Measurements from ENCODE around the gene RDX.
"Not testable (repeated sequence)": the region's sequence is repeated elsewhere in the genome, so short reads cannot be mapped to it uniquely, and the experiment has no call there.

Gene RDX

DNA sequence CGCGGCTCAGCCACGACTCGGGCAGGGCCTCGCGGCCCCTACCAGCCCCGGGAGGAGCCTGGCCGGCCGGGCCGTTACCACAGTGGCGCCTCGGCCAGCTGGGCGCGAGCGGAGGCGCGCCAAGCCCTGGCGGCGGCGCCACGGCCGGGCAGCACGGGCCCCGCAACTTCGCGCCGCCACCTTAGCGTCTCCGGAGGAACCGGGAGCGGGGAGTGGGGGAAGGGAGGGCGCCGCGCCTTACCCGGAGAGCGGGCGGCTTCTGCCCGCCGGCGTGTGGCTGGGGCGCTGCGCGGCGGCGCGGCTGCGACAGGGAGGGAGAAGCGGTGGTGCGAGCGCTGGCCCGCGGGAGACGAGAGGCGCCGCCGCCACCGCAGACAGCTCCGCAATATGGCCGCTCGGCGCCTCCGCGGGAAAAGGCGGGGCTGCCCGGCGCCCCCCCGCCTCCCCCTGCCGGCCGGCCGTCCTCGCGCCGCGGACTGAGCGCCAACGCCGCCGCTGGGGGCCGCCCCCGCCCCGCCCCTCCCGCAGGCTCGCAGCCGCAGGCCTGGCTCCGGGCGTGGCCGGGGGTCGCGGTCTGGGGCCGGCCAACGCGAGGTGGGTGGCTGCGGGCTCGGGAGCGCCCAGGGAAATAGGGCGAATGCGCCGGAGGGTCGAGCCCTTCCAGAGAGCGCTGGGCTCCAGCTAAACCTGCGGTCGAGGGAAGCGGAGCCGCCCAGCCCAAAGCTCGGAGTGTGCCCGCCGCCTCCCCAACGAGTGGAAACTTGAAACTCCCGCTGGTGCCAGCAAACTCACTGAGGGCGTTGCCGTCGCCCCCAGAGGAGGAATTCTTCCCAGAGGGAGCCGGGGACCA, at the start of gene RDX:
Gene RDX, minus strand, starts transcription at position 389 of the 850 bp plus-strand sequence. CDS start 16,922 bp downstream, outside the sequence.
- peak; percentile 45 for DNase-seq

DNA sequence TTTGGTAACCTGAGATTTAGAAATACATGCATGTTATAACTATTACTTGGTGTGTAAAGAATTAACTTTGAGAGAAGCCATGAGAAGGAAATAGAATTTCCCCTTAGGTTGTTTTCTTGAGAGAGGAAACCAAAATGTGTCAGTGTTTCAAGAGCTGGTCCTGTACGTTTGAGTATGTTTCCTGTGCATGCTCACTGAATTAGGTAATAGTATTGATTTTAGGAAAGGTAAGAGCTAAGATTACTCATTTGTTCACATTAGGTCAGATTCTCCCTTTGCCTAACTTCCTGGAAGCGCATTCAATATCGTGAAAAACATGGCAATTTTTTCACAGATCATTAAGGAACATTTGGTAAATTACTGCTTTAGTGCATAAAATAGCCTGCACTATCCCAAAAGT, 49.3 kb upstream of the RDX start:
- no peak for DNase-seq

DNA sequence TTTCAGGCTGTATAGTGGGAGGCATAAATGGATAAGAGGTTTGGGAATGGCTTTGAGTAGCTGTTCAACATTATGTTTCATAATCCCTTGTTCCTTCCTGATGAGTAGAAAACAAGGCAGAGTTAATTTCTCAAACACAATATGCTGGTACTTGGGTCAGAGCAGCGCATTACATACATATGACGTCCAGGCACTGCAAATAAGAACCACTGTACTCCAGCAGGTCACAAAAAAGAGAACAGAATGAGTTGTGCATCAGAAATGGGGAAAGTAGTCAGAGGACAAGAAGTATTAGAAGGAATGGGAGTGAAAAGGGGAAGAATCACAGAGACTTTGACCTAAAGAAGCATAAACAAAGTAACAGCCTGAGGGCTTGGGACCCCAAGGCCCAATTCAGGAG, 44.0 kb upstream of the RDX start:
- no peak for DNase-seq

DNA sequence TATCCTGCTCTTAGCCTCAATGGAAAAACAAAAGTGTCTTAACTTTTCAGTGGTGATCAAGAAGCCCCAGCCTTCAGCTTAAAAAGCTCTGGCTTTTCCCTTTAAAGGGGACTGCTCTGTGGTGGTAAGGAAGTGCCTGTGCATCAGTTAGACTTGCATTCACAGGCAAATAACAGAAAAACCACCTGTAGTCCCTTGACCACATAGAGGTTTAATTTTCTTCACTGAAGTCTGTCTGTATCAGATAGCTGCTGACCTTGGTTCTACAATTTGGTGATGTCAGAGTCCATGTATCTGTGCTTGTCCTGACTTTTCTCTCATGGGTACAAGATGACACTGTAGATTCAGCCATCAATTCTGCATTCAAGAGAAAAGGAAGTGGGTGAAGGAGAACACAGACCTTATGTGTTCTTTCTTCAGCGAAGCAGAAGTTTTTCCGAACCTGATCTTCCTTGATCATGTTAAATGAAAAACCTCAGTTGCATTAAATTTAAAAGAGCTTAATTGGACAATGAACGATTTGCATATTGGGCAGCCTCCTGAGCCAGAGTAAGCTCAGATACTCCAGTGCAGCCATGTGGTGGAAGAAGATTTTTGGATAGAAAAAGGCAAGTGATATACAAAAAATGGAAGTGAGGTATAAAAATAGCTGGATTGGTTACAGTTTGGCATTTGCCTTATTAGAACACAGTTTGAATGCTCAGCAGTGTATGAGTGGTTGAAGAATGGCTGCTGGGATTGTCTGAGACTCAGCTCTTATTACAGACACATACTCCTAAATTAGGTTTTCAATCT, 43.2 kb upstream of the RDX start:
- no peak for DNase-seq

DNA sequence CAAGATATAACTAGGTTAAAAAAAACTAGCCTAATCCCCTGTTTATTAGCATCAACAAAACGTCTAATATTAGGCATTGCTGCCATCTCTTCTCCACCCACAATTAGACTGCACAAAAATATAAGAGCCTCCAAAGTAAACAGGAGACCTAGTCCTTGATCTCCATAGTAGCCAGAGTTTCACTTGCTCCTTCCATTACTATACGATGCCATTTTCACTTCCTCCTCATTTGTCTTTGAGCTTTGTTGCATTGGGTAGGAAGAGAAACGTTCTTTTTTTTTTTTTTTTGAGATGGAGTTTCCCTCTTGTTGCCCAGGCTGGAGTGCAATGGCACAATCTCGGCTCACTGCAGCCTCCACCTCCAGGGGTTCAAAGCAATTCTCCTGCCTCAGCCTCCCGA, 42.3 kb upstream of the RDX start:
- DNase-seq = no peak

DNA sequence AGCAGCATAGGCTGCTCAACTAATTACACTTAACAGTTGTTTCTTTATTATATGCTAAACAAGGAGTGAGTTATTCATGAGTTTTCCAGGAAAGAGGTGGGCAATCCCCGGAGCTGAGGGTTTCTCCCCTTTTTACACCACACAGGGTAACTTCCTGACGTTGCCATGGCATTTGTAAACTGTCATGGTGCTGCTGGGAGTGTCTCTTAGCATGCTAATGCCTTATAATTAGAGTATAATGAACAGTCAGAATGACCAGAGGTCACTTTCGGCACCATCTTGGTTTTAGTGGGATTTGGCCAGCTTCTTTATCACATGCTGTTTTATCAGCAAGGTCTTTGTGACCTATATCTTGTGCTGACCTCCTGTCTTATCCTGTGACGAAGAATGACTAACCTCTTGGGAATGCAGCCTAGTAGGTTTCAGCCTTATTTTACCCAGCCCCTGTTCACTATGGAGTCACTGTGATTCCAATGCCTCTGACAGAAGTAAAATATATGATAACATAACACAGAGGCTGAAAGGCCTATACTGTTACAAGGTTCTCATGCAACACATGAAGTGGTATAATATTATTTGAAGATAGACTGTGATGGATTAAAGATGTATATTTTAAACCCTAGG, 41.3 kb upstream of the RDX start:
- DNase-seq = no peak

DNA sequence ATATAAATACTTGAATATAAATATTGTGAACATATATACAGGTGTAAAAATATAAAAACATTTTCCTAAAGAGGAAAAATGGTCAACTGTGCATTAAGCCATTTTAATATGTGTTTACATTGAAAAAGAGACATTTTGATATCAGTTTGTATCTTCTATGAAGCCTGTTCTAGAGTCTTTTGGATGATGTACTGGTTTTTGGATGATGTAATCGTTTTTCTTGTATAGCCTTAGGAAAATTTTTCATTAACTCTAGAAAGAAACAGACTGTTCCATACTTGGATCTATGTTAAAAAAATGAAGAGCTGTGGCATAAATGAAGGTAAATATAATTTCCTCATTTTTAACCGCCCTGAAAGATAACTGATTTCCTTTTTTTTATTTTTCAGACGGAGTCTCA, 39.6 kb upstream of the RDX start:
- no peak for DNase-seq

DNA sequence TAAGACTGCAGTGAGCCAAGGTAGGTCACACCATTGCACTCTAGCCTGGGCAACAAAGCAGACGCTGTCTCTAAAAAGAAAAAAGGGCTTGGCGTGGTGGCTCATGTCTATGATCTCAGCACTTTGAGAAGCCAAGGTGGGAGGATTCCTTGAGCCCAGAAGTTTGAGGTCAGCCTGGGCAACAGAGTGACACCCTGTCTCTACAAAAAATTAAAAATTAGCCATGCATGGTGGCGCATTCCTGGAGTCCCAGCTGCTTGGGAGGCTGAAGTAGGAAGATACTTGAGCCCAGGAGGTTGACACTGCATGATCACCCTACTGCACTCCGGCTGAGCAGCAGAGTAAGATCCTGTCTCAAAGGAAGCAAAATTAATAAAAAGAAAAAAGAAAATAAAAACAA, 38.9 kb upstream of the RDX start:
- DNase-seq = no peak

DNA sequence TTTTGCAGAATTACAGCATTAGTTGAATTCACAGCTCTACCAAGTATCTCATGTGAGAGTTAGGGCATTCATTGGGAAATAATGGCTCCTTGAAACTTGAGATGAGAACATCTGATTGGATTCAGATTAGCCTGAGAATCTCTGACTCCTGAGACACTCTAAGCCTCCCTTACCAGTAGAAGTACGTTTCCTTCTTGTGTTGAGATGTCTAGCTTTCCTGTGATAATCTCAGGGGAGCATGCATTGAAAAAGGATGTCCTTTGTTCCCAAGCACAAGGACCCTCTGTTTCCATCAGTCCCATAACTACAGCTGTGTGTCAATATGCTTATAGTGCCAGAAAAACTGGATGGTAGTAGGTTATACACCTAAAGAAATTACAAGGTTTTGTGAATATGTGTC, 35.2 kb upstream of the RDX start:
- no peak for DNase-seq

DNA sequence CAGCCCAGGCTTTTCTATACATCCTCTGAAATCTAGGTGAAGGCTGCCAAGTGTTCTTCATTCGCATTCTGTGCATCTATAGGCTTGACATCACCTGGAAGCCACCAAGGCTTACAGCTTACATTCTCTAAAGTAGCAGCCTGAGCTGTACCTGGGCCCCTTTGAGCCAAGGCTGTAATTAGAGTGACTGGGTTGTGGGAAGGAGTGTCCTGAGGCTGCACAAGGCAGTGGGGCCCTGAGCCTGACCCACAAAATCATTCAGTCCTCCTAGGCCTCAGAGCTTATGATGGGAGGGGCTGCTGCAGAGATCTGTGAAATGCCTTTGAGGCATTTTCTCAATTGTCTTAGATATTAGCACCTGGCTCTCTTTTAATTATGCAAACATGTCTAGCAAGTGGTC, 33.0 kb upstream of the RDX start:
- no peak for DNase-seq

DNA sequence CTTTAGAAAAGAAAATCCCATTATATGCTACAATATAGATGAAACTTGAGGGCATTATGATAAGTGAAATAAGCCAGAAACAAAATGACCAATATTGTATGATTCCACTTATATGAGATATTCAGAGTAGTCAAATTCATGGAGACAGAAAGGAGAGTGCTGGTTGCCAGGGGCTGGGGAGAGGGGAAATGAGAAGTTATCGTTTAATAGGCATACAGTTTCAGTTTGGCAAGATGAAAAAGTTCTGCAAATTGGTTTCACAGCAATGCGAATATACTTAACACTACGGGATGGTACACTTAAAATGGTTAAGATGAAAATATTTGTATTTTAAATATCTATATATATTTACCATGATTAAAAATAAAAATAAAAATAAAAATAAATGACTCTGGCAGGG, 31.1 kb upstream of the RDX start:
- no peak for DNase-seq

DNA sequence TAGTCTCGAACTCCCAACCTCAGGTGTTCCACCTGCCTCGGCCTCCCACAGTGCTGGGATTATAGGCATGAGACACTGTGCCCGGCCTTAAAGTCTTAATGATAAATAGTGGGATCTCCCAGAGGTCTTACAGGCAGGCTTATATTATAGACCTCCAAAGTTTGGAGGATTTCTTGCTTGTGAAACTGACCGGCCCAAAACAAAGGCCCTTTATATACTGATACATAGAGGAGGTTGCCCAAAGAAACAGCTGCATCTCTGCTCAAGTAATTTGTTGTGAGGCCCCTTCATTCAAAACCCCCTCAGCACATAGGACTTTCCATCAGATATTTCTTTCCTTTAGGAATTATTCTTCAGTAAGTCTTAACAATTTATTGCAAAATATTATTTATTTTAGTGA, 27.4 kb upstream of the RDX start:
- DNase-seq = no peak

DNA sequence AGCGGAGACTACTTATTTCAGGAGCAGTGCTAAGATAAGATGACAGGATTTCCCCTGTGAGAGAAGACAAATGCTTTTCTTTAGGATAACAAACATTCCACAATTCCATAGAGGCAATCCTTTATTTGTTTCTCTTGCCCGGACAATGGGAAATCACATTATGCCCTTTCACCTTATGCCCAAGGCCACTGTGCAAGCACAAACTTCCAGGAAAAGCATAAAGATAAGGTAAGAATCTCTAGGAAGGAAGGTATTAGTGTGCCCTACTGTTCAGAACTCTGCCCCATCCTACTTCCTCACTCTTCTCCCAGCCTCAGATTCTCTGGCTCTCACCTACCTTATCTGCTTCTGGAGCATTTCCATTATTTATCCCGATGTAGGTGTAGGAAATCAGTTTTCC, 23.1 kb upstream of the RDX start:
- DNase-seq = no peak

DNA sequence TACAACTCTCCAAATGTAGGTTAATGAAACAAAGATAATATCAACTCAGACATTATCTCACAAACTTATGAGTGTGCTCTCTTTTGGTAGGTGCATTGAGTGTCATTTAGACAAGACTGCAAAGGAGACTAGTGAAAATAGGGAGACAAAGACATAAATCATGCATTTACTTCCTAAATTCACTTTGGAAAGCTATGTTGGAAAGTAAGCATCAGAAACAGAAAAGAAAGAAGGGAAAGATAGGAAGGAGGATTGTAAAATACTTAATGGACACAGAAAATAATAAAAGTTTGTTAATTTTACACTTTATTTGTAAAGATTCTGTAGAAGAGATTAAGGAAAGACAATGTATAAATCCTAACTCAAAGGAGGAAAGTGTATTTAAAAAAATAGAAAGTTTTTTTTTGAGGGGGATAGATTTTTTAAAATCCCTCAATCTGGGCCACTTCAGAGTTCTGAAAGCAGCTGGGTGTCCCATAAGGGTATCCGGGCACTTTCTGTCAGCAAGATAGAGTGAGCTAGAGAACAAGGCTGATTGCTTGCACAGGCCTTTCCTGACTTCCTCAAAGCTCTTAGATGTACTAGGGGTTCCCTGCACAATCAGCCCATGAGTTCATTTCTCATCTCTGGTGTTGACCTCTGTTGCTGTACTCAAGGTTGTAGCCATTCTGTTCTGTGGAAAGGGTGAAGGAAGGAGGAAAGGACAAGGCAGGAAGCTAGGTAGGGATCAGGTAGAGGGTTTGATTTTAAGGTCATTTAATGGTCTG, 22.4 kb upstream of the RDX start:
- no peak for DNase-seq

DNA sequence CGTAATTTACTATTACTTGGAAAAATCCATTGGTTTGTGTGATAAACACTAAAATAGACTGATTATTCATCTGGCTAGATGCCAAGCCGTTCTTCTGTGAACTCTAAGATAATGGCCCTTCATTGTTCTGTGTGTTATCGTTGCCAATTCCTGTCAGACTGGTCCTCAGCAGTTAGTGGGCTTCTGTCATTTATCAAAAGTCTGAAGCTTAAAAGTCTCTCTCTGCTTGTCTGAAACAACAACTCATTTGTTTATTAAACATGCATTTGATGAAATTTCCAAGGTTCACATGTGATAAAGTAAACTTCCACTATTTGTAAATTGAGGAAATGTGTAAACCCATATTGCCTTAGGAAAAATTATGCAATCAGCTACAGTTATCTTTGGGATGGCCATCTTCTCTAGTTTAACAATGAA, 21.1 kb upstream of the RDX start:
- DNase-seq = no peak

DNA sequence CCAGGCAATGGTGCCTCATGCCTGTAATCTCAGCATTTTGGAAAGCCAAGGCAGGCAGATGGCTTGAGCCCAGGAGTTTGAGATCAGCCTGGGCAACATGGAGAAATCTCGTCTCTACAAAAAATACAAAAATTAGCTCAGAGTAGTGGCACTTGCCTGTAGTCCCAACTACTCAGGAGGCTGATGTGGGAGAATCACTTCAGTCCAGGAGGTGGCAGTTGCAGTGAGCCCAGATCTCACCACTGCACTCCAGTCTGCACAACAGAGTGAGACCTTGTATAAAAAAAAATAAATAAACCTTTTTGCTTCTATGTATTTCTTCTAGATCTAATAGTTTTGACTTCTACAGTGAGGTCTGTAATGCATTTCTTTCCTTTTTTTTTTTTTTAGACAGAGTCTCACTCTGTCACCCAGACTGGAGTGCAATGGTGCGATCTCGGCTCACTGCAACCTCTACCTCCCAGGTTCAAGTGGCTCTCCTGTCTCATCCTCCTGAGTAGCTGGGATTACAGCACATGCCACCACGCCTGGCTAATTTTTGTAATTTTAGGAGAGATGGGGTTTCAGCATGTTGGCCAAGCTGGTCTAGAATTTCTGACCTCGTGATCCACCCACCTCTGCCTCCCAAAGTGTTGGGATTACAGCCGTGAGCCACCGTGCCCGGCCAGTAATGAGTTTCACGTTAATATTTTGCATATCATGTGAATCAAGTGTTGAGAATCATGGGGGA, 18.1 kb upstream of the RDX start:
- DNase-seq = no peak

DNA sequence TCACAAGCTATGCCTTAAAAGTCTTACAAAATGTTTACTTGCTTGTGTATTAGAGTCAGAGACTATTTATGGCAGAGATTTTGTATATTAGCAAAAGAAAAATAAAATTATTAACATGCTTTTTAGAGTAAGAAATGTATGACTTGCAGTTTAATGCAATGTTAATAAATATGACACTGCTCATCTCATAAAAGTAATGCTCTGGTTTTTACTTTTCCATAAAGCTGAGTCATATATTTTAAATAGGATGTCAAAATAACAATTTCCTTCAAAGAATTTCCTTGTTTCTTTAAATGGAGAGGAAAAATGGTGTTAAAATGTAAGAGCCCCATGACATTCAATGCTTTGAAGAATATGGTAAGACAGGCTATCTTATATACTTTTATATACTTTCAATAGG, 16.3 kb upstream of the RDX start:
- no peak for DNase-seq

DNA sequence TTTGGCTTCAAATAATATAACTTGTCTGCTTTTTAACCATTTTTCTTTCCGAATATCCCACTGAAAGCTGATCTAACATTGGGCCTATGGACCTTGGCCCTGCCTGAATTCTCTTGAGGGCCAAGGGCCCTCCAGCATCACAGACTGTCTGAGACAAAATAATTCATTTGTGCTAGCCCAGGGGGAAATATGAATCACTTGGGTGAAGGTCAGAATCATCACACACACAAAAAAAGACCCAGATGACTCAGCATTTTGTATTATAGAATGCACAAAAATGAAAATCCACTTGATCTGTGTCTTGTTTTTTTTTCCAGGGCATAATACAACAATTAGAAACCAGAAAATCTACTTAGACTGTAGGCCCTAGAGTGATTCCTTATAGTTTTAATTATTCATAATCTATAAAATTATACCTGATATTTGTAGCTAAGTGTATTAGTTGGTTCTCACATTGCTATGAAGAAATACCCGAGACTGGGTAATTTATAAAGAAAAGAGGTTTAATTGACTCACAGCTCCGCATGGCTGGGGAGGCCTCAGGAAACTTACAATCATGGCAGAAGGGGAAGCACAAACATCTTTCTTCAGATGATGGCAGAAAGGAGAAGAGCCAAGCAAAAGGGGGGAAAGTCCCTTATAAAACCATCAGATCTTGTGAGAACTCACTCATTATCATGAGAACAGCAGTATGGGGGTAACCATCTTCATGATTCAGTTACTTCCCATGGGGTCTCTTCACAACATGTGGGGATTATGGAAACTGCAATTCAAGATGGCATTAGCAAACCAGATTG, 15.6 kb upstream of the RDX start:
- no peak for DNase-seq

DNA sequence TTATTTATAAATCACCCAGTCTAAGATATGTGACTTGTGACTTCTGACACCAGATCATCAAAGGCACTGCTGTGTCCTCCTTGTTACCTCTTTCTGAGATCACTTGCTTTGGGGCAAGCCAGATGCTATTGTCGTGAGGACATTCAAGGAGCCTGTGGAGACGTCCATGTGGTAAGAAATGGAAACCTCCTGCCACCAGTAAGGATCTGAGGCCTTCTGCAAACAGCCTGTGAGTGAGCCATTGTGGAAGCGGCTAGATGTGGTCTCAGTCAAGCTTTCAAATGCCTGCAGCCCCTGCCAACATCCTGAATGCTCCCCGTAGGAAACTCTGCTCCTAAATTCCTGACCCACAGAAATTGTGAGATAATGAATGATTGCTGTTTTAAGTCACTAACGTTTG, 11.7 kb upstream of the RDX start:
- DNase-seq = no peak

DNA sequence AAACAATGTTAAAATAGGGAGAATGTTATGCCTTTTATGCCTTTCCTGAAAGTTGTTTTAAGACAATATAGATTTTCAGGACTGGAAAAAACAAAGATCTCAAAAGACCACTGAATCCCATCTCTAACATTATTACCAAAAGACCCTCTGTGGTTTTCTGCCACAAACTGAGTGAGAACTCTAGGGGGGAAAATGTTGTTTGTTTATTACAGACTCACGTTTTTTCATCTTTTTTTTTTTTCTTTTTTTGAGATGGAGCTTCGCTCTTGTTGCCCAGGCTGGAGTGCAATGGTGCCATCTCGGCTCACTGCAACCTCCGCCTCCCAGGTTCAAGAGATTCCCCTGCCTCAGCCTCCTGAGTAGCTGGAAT, 9.6 kb upstream of the RDX start:
- not testable (repeated sequence) for DNase-seq

DNA sequence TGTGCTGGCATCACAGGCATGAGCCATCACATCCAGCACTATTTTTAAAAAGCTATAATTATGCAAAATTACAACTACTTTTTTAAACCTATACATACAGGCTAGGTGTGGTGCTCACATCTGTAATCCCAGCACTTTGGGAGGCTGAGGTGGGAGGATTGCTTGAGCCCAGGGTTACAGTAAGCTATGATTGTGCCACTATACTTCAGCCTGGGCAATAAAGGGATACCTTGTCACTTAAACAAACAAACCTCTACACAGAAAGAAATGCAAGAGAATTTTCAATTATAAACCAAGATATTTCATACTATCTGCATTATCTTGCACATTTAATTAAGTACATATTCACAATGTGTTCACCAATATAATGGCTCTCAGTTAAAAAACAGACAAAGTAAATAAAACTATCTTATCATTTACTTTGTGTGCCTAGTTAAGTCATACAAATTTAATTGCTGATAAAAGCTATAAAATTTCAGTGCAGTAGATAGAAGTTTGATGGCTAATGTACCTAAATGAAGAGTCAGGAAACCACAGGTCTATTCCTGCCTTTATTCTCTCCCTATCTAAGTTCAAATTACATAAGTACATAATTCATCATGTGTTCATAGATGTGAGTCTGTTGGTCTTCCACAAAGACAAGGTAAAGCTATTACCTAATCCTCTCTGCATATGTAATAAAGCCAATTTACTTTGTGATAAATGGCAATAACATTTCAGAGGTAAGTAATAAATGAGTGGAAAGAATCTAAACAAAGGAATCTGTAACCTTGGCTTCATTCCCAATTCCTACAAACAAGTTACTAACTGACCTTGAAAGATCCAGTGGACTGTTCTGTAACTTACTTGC, 9.0 kb upstream of the RDX start:
- DNase-seq = no peak

Measured in Kasumi-1 (cell line).